ENCODE measurements around the gene PPARG. TPM values are rescaled to one million over a fixed set of nuclear protein-coding genes. Genes with fewer than 3 reads are reported as not detected.

The PPARG gene
- total and polyA plus RNA-seq, 10 of the 15 experiments (the other 5 are each of a cell fraction or from before 2014, with no cell fraction given) = 0.06 to 0.86 (median 0.12) TPM; not detected in 5

DNA sequence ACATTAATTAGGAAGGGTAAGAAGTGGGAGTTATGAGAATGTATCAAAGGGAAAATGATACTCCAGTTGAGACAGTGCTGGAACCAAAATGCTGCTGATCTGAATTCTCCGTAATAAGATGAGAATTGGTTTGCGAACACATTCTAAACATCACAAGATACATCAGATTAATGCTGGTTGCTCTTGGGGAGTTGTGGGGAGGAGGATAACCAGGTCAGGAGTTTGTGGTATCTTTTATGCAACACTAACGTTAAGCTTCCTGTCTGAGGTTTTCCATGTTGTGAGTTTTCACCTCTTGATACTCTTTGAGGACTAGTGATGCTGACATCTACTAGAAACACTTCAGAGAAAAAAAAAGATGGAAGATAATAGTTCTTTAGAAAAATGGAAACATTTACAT is 47.2 kb downstream of the PPARG start (continued):
- no peak for TF ChIP-seq ZBTB40 (IDR thresholded peaks at IDR 0.05; ENCODE audit: borderline replicate concordance)
- TF ChIP-seq FOXK2 (IDR thresholded peaks at IDR 0.05) = no peak
- TF ChIP-seq, protein P1, sequence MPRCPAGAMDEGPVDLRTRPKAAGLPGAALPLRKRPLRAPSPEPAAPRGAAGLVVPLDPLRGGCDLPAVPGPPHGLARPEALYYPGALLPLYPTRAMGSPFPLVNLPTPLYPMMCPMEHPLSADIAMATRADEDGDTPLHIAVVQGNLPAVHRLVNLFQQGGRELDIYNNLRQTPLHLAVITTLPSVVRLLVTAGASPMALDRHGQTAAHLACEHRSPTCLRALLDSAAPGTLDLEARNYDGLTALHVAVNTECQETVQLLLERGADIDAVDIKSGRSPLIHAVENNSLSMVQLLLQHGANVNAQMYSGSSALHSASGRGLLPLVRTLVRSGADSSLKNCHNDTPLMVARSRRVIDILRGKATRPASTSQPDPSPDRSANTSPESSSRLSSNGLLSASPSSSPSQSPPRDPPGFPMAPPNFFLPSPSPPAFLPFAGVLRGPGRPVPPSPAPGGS (IDR thresholded peaks at IDR 0.05; ENCODE audit: borderline replicate concordance, insufficient read depth, low read depth, low read length, poor library complexity, severe bottlenecking) = no peak
- TF ChIP-seq, protein P2, sequence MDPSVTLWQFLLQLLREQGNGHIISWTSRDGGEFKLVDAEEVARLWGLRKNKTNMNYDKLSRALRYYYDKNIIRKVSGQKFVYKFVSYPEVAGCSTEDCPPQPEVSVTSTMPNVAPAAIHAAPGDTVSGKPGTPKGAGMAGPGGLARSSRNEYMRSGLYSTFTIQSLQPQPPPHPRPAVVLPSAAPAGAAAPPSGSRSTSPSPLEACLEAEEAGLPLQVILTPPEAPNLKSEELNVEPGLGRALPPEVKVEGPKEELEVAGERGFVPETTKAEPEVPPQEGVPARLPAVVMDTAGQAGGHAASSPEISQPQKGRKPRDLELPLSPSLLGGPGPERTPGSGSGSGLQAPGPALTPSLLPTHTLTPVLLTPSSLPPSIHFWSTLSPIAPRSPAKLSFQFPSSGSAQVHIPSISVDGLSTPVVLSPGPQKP (IDR thresholded peaks at IDR 0.05; ENCODE audit: low read depth, low read length) = no peak
